HUES6 (cell line): ENCODE data around the gene PDE4B.

Source experiments
- H3K27ac ChIP-seq: 2 replicates; pipeline ENCODE4 v1.7.0; 2013; ENCODE audit warnings: low read depth, mild to moderate bottlenecking, low read length, inconsistent platforms
- H3K27me3 ChIP-seq: 2 replicates; pipeline ENCODE4 v1.6.1; 2013; ENCODE audit warnings: low read length; ENCODE audit not compliant: control insufficient read depth, insufficient read depth
- H3K36me3 ChIP-seq: 2 replicates; pipeline ENCODE4 v1.6.1; 2013; ENCODE audit warnings: low read length; ENCODE audit not compliant: control insufficient read depth, insufficient read depth
- H3K4me1 ChIP-seq: 2 replicates; pipeline ENCODE4 v1.6.1; 2013; ENCODE audit warnings: low read length; ENCODE audit not compliant: control insufficient read depth, insufficient read depth
- H3K4me3 ChIP-seq: 2 replicates; pipeline ENCODE4 v1.5.1; 2013; ENCODE audit warnings: low read depth, low read length
- H3K9ac ChIP-seq: one replicate; pipeline ENCODE4 v1.6.1; 2013; ENCODE audit warnings: mild to moderate bottlenecking, low read length
- H3K9me3 ChIP-seq: 2 replicates; pipeline ENCODE4 v1.6.1; 2013; ENCODE audit warnings: low read depth, low read length; ENCODE audit not compliant: control insufficient read depth, insufficient read depth

The PDE4B gene

GRCh38 chr1:66273656-66274055 lies 481.0 kb downstream of the PDE4B start:
- Histone ChIP-seq H3K9me3 (no peaks in the 10 kb centered on the region), H3K4me3 (no peak overlapping the region), H3K27me3 (no peaks in the 10 kb centered on the region), H3K4me1 (peaks cover 24% of the 10 kb centered on the region), H3K9ac (no peak overlapping the region), H3K36me3 (no peaks in the 10 kb centered on the region), H3K27ac (no peak overlapping the region)

GRCh38 chr1:66274634-66275033 lies 481.9 kb downstream of the PDE4B start:
- Histone ChIP-seq H3K9me3 (no peaks in the 10 kb centered on the region), H3K4me3 (no peak overlapping the region), H3K27me3 (no peaks in the 10 kb centered on the region), H3K27ac (no peak overlapping the region), H3K9ac (no peak overlapping the region), H3K36me3 (no peaks in the 10 kb centered on the region), H3K4me1 (peaks cover 29% of the 10 kb centered on the region)

- peaks cover 29% of the 10 kb centered on the region for H3K4me1 ChIP-seq
- no peak overlapping the region for H3K9ac ChIP-seq
- no peak overlapping the region for H3K4me3 ChIP-seq
- H3K27me3 ChIP-seq, result no peaks in the 10 kb centered on the region
- no peaks in the 10 kb centered on the region for H3K9me3 ChIP-seq
- no peaks in the 10 kb centered on the region for H3K36me3 ChIP-seq
- no peak overlapping the region for H3K27ac ChIP-seq
Measured at GRCh38 chr1:66275083-66275482, 482.4 kb downstream of the PDE4B start.

GRCh38 chr1:66275601-66276023 lies 482.9 kb downstream of the PDE4B start:
- Histone ChIP-seq H3K4me3 (no peak overlapping the region), H3K9ac (no peak overlapping the region), H3K36me3 (no peaks in the 10 kb centered on the region), H3K4me1 (peaks cover 29% of the 10 kb centered on the region), H3K27ac (no peak overlapping the region), H3K9me3 (no peaks in the 10 kb centered on the region), H3K27me3 (no peaks in the 10 kb centered on the region)

- Histone ChIP-seq H3K4me1 (peaks cover 26% of the 10 kb centered on the region), H3K9ac (no peak overlapping the region), H3K27ac (no peak overlapping the region), H3K36me3 (no peaks in the 10 kb centered on the region), H3K4me3 (no peak overlapping the region), H3K9me3 (no peaks in the 10 kb centered on the region), H3K27me3 (no peaks in the 10 kb centered on the region)
Measured at GRCh38 chr1:66276218-66276617, 483.5 kb downstream of the PDE4B start.

- H3K9ac ChIP-seq, result no peak overlapping the region
- H3K4me3 ChIP-seq, result no peak overlapping the region
- no peaks in the 10 kb centered on the region for H3K9me3 ChIP-seq
- H3K36me3 ChIP-seq, result no peaks in the 10 kb centered on the region
- no peak overlapping the region for H3K27ac ChIP-seq
- H3K27me3 ChIP-seq, result no peaks in the 10 kb centered on the region
- H3K4me1 ChIP-seq, result peaks cover 16% of the 10 kb centered on the region
Measured at GRCh38 chr1:66278260-66279021, 485.7 kb downstream of the PDE4B start.

GRCh38 chr1:66281808-66282207 lies 489.1 kb downstream of the PDE4B start:
- no peaks in the 10 kb centered on the region for H3K9me3 ChIP-seq
- no peaks in the 10 kb centered on the region for H3K27me3 ChIP-seq
- no peak overlapping the region for H3K27ac ChIP-seq
- no peak overlapping the region for H3K9ac ChIP-seq
- H3K4me1 ChIP-seq, result peaks cover 11% of the 10 kb centered on the region
- H3K4me3 ChIP-seq, result no peak overlapping the region
- no peaks in the 10 kb centered on the region for H3K36me3 ChIP-seq

GRCh38 chr1:66282343-66282852 lies 489.7 kb downstream of the PDE4B start:
- H3K36me3 ChIP-seq, result no peaks in the 10 kb centered on the region
- peaks cover 11% of the 10 kb centered on the region for H3K4me1 ChIP-seq
- no peaks in the 10 kb centered on the region for H3K9me3 ChIP-seq
- H3K4me3 ChIP-seq, result no peak overlapping the region
- H3K27ac ChIP-seq, result no peak overlapping the region
- no peak overlapping the region for H3K9ac ChIP-seq
- no peaks in the 10 kb centered on the region for H3K27me3 ChIP-seq

GRCh38 chr1:66282891-66283621 lies 490.4 kb downstream of the PDE4B start:
- Histone ChIP-seq H3K9ac (no peak overlapping the region), H3K36me3 (no peaks in the 10 kb centered on the region), H3K27ac (no peak overlapping the region), H3K27me3 (no peaks in the 10 kb centered on the region), H3K4me3 (no peak overlapping the region), H3K9me3 (no peaks in the 10 kb centered on the region), H3K4me1 (peaks cover 11% of the 10 kb centered on the region)

GRCh38 chr1:66283622-66284041 lies 490.9 kb downstream of the PDE4B start:
- Histone ChIP-seq H3K9ac (no peak overlapping the region), H3K4me1 (peaks cover 5% of the 10 kb centered on the region), H3K27ac (no peak overlapping the region), H3K36me3 (no peaks in the 10 kb centered on the region), H3K4me3 (no peak overlapping the region), H3K9me3 (no peaks in the 10 kb centered on the region), H3K27me3 (no peaks in the 10 kb centered on the region)

GRCh38 chr1:66284746-66285145 lies 492.1 kb downstream of the PDE4B start:
- Histone ChIP-seq H3K4me1 (no peaks in the 10 kb centered on the region), H3K4me3 (no peak overlapping the region), H3K27ac (no peak overlapping the region), H3K36me3 (no peaks in the 10 kb centered on the region), H3K9me3 (no peaks in the 10 kb centered on the region), H3K27me3 (no peaks in the 10 kb centered on the region), H3K9ac (no peak overlapping the region)
